ENCODE measurements around the gene GLRX3. TPM values are rescaled to one million over a fixed set of nuclear protein-coding genes. Genes with fewer than 3 reads are reported as not detected.

Gene GLRX3
- total RNA-seq, 2 donors from 2014 or later, result 38.9 to 49.5 TPM

DNA sequence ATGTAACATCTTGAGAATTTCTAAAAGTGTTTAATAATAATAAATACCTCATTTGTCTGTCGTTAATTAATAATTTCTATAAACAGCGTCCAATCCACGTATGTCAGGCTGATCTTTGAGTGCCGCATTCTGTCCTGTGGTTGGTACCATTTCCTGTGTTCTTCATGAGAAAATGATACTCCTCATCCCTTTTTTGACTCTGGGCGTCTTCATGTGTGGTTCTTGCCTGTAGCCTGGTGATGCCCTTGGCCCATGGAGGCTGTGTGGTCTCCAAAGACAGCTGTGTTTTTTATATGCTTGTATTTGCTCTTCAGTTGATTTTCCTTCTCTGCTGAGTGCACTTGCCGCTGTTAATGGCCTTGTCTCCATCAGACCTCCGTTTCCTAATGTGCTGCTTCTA, 31.5 kb downstream of the GLRX3 start:
- H3K36me3 ChIP-seq, result peaks cover 66% of the 10 kb centered on the region
- TF ChIP-seq, protein P1, sequence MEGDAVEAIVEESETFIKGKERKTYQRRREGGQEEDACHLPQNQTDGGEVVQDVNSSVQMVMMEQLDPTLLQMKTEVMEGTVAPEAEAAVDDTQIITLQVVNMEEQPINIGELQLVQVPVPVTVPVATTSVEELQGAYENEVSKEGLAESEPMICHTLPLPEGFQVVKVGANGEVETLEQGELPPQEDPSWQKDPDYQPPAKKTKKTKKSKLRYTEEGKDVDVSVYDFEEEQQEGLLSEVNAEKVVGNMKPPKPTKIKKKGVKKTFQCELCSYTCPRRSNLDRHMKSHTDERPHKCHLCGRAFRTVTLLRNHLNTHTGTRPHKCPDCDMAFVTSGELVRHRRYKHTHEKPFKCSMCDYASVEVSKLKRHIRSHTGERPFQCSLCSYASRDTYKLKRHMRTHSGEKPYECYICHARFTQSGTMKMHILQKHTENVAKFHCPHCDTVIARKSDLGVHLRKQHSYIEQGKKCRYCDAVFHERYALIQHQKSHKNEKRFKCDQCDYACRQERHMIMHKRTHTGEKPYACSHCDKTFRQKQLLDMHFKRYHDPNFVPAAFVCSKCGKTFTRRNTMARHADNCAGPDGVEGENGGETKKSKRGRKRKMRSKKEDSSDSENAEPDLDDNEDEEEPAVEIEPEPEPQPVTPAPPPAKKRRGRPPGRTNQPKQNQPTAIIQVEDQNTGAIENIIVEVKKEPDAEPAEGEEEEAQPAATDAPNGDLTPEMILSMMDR (IDR thresholded peaks at IDR 0.05), result no peak
- no peak overlapping the region for H3K27ac ChIP-seq
- no peaks in the 10 kb centered on the region for H3K9me3 ChIP-seq
- no peaks in the 10 kb centered on the region for H3K27me3 ChIP-seq
- no peak overlapping the region for H3K4me3 ChIP-seq
- H3K4me1 ChIP-seq, result no peaks in the 10 kb centered on the region
- DNase-seq (ENCODE audit: low spot score), result no peak

DNA sequence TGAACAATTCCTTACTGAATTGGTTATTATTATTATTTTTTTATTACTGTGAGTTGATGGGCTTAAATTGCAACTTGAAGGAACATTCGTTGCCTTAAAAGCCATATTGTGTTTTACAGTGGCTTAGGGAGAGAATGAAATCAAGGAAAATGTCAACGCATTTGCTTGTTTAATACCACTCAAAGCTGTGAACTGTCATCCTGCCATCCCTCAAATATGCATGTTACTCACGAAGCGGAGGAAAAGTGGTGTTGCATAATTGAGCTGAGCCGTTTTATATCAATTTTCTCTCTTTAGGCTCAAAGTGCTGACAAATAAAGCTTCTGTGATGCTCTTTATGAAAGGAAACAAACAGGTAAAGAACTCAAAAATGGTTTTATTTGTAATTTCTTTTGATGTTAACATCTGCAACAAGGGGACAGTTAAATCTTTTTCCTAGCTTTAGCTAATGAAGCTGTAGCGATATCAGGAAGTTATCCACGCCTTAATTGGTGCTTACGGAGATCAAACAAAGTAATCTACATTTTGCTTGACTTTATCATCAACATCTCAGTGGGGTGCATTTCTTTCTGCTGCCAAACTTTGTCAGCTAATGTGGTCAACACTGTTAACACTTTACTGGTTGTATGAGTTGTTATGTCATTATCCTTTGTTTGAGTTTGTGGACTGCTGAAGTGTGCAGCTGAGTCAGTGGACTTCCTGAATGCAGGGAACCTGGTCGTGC, 33.1 kb downstream of the GLRX3 start:
- H3K27ac ChIP-seq, result no peak overlapping the region
- no peaks in the 10 kb centered on the region for H3K9me3 ChIP-seq
- H3K27me3 ChIP-seq, result no peaks in the 10 kb centered on the region
- TF ChIP-seq, protein P1 (IDR thresholded peaks at IDR 0.05), result no peak
- no peak for DNase-seq (ENCODE audit: low spot score)
- no peak overlapping the region for H3K4me3 ChIP-seq
- peaks cover 61% of the 10 kb centered on the region for H3K36me3 ChIP-seq
- H3K4me1 ChIP-seq, result no peaks in the 10 kb centered on the region

DNA sequence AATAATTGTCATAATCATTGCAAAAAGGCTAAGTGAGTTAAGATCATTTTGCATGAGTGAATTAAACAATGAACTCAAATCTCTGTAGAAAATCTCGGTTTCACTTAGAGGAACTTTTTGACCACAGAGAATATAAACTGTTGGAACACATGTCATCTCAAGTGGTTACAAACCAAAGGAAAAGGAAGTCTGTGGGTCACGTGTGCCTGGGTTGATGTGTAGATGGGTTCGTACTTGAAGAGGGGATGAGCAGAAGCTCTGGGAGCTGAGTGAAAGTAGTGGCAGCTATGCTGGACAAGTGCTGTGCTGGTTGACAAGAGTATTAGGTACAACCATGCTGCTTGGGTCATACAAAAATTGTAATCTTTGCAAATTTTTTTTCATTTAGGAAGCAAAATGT, 35.0 kb downstream of the GLRX3 start:
- H3K36me3 ChIP-seq, result peaks cover 71% of the 10 kb centered on the region
- H3K27ac ChIP-seq, result no peak overlapping the region
- no peaks in the 10 kb centered on the region for H3K9me3 ChIP-seq
- DNase-seq (ENCODE audit: low spot score), result no peak
- TF ChIP-seq, protein P1 (IDR thresholded peaks at IDR 0.05), result no peak
- H3K27me3 ChIP-seq, result no peaks in the 10 kb centered on the region
- H3K4me3 ChIP-seq, result no peak overlapping the region
- H3K4me1 ChIP-seq, result no peaks in the 10 kb centered on the region

DNA sequence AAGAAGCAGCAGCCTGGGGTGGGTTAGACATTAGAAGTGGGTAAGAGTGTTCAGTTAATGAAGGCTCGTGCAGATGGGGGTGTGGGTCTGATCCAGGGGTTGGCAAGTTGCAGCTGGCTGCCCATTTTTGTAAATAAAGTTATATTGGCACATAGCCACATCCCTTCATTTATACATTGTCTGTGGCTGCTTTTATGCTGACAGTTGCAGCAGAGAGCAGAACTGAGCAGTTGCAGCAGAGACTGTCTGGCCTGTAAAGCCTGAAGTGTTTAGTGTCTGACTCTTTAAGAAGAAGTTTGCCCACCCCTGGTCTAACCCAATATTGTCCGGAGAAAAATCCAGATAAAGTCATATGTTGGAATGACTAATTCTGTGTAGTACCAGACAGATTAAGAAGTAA, 38.1 kb downstream of the GLRX3 start:
- DNase-seq (ENCODE audit: low spot score), result no peak
- Histone ChIP-seq H3K27ac (no peak overlapping the region), H3K4me3 (no peak overlapping the region), H3K36me3 (peaks cover 43% of the 10 kb centered on the region), H3K4me1 (no peaks in the 10 kb centered on the region), H3K27me3 (no peaks in the 10 kb centered on the region), H3K9me3 (no peaks in the 10 kb centered on the region)
- TF ChIP-seq, protein P1 (IDR thresholded peaks at IDR 0.05), result no peak

DNA sequence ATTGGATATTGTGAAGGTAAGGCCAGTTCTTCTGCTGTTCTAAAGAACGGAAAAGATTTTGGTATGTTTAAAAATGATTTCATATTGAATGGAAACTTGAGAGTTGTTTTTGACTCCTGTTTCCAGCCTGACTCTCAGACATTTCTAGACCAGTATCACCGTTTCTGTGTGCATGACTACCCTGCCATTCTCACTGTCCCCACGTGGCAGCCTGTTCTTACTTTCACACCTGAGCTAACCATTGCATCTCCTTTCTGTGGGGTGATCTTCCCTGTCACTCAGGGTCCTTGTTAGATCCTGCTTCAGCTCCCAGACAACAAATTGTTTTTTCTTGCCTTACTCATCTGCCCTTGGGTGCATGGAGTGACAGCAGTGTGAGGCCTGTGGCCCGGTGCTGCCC, 38.9 kb downstream of the GLRX3 start:
- Histone ChIP-seq H3K9me3 (no peaks in the 10 kb centered on the region), H3K36me3 (peaks cover 40% of the 10 kb centered on the region), H3K4me1 (no peaks in the 10 kb centered on the region), H3K4me3 (no peak overlapping the region), H3K27me3 (no peaks in the 10 kb centered on the region), H3K27ac (no peak overlapping the region)
- no peak for DNase-seq (ENCODE audit: low spot score)
- TF ChIP-seq, protein P1 (IDR thresholded peaks at IDR 0.05), result no peak

DNA sequence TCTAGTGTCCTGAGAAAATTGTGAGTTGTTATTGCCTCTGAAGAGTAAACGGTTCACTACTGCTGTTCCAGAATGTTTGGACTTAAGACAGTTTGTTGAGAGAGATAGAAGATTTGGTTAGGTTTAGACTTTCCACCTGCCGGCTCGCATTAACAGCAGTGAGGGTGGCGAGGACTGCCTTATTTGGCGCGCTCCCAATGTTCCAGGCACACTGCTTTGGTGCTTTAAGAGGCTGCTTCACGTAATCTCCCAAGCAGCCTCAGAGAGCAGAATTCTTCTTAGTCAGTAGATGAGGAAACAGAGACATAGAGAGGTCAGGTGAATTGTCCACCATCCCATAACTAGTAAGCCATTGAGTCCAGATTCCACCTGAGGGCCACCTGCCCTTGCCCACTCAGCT, 41.1 kb downstream of the GLRX3 start:
- H3K4me1 ChIP-seq, result peaks cover 0 to 5% of the 10 kb centered on the region in 2 donors
- H3K27me3 ChIP-seq, result no peaks in the 10 kb centered on the region
- peaks cover 52% of the 10 kb centered on the region for H3K36me3 ChIP-seq
- H3K4me3 ChIP-seq, result no peak overlapping the region
- DNase-seq (ENCODE audit: low spot score), result no peak
- TF ChIP-seq, protein P1 (IDR thresholded peaks at IDR 0.05), result no peak
- H3K27ac ChIP-seq, result no peak overlapping the region
- H3K9me3 ChIP-seq, result no peaks in the 10 kb centered on the region
